G401.6 (cell line): ENCODE results near the gene ATP2B2.

Experiments used
- FAIRE-seq: peaks from 2 replicates; lab custom pipeline; 2012; peaks lifted over from hg19 to GRCh38; lab: Jason Lieb, UNC

Gene ATP2B2

DNA sequence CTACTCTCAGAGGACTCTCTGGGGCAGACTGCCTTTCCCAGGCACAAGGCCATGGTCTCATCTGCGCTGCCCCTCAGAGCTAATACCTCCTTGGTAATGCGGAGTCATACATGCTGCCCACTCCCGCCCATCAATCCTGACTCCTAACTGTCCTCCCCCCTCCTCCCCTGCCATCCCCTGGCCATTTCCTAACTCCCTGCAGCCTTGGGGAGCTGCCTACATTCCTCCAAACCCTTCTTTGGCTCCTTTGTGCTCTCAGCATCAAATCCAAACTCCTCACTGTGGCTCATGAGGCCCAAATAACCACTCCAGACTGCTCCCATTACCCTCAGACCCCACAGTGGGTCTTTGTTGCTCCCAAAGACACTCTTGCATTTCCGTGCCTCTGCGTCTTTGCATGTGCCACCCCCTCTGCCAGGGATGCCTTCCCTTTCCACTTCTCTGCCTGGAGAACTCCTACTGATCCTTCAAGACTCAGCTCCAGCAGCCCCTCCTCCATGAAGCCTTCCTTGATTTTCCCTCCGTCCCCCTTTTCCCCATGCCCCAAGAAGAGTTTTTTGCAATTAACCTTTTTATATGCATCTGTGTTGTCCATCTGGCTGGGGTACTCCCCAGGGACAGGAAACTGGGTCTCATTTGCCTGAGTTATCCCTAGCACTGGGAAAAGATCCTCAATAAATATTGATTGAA, 5.5 kb upstream of the ATP2B2 start:
- FAIRE-seq: no peak

- FAIRE-seq: no peak
Observed at GRCh38 chr3:10510086-10510742, 4.8 kb upstream of the ATP2B2 start.

DNA sequence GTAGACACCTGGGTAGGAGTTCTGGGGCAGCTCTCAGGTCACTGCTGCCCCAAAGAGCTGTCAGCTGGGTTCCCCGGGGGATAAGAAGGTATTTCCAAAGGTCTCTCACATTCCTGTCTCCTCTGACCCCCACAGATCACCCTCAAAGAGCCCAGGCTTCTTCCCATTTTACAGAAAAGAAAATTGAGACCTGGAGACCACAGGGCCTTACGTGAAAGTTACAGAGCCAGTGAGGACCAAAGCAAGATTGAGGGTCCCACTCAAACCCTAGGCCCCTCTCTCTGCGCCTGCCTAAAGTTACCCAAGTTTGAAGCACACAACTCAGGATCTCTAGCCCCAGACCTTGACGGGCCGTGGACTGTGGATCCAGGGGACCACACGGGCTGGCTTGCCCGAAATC, 3.9 kb upstream of the ATP2B2 start:
- no peak for FAIRE-seq

DNA sequence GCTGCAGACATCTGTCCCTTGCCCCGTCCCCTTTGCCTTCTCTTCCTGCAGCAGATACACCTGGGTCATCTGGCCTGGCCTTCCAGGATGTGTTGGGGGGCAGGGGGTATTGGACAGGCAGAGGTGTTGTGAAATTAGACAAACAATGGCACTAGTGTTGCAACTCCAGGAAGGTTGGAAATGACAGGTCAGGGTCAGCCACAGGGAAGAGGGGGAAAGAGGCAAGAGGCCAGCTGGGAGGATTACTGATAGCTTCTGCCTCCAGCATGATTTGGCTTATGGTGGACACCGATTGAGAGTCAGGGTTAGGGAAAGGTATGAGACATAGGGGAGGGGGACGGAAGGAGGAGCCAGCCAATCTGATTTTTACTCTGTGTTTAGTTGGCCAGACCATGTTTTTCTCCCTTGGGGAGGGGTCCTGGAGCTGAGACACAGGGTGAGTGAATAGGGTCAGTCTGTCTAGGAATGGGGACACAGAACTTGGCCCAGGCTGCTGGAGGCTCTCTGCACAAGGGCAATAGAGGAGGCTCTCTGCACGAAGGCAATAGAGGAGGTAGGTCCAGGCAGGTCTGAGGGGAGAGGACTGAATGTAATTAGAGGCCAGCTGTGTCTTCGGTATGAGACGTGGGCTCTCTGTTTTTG, 3.4 kb upstream of the ATP2B2 start:
- FAIRE-seq: no peak

GRCh38 chr3:10508235-10508618, 2.8 kb upstream of the ATP2B2 start:
- no peak for FAIRE-seq

DNA sequence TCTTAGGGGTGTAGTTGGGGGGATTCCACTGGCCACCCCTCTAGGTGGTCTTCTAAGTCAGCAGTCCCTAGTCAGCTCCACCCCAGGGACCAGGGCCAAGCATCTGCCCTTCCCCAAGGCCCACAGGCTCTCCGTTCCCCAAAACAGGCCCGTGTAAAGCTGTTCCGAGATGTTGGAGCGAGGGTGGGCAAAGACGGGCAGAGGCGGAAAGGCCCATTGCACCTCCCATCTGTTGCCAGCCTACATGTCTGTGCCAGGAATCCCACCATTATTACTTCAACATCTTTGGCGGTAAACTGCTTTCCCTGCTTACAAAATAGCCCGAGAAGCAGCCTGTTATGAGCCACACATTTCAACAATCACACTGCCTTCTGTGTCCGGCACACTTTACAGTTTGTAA, 1.9 kb upstream of the ATP2B2 start:
- FAIRE-seq: no peak

GRCh38 chr3:10506696-10507095, 1.3 kb upstream of the ATP2B2 start:
- no peak for FAIRE-seq

DNA sequence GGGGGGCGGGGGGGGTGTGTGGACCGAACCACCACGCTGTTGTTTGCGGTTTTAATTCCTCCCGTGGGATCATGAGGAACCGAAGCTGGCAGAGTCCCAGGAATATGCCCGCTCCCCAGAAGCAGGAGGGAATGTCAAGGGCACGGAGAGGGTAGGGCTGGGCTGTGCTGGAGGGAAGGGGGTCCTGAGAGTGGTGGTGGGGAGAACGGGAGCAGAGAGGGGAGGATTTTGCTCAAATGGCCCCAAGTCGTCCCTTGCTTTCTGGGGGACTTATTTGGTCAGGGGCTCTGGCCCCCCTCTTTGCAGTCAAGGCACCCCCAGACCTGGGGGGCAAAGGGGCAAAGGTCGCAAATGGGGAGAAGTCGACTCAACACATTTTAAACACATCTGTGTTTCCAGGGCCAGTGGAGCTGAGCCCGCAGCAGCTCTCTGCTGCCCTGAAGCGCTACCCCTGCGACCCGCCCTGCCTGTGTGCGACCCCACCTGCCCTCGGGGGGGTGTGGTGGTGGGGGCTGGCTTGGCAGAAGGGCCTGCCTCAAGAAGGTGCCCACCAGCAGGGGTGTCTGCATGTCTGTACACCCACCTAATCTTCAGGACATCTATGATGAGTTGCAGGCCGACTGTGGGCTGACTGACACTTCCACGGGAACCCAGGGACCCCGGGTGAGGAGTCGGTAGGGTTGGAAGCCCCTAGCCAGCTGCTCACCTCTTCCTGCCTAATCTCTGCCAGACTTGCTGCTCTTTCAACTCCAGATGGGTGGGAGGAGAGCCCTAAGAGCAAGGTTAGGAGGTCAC, 602 bp upstream of the ATP2B2 start:
- FAIRE-seq: no peak

GRCh38 chr3:10504171-10505049, 976 bp downstream of the ATP2B2 start:
- FAIRE-seq: no peak

- FAIRE-seq: no peak
Observed at GRCh38 chr3:10503217-10503796, 2.1 kb downstream of the ATP2B2 start.

- no peak for FAIRE-seq
Observed at GRCh38 chr3:10502185-10502880, 3.1 kb downstream of the ATP2B2 start.

- no peak for FAIRE-seq
Observed at GRCh38 chr3:10501664-10502052, 3.7 kb downstream of the ATP2B2 start.

DNA sequence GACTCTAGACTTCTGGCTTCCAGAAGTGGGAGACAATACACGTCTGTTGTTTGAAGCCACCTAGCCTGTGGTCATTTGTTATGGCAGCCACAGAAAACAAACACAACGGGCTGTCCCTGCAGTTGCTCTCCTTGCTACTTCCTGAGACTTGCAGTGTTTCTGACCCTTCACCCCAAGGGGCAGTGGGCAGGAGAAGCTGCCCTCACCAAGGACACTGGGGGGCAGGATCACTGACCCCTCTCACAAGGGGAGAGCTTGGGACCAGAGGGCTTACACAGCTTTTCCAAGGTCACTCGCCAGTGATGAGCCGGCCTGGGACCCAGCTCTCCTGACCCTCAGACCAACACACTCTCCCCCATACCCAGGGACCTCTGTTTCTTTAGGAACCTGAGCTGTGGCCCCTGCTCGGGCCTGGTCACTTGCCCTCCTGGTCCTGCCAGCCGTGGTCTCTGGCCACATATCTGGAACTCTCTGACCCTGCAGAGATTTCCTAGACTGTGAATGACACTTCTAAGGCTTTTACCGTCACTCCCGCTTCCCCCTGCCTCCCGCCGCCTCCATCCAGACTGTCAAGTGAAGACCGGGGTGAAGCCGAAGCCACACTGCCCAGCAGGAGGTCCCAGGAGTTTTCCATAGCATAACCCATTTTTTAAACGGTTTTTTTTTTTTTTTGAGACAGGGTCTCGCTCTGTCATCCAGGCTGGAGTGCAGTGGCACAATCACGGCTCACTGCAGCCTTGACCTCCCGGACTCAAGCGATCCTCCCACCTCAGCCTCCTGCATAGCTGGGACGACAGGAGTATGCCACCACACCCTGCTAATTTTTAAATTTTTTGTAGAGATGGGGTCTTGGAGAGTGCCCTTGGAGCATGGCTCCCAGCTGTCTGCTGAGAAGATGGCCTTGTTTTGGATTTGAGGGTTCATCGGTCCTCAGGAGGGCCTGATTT, 4.4 kb downstream of the ATP2B2 start:
- FAIRE-seq: no peak

GRCh38 chr3:10498271-10498670, 7.1 kb downstream of the ATP2B2 start:
- FAIRE-seq: no peak

DNA sequence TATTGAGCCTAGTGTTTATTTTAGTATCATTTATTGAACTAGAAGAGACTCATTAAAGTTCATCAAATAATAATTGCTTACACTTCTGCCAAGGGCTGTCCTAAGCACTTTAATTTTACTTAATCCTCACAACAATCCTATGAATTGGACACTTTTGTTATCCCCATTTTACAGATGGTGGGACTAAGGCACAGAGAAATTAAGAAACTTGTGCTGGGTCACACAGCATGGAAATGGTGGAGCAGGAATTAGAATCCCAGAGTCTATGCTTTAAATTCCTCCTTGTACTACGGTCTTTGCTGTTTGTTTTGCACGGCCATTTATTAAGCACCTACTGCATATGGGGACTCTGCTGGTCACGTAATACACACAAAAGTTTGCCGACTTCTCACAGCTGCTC, 7.9 kb downstream of the ATP2B2 start:
- FAIRE-seq: no peak

GRCh38 chr3:10496121-10496863, 9.1 kb downstream of the ATP2B2 start:
- no peak for FAIRE-seq

- no peak for FAIRE-seq
Observed at GRCh38 chr3:10495614-10496013, 9.8 kb downstream of the ATP2B2 start.

DNA sequence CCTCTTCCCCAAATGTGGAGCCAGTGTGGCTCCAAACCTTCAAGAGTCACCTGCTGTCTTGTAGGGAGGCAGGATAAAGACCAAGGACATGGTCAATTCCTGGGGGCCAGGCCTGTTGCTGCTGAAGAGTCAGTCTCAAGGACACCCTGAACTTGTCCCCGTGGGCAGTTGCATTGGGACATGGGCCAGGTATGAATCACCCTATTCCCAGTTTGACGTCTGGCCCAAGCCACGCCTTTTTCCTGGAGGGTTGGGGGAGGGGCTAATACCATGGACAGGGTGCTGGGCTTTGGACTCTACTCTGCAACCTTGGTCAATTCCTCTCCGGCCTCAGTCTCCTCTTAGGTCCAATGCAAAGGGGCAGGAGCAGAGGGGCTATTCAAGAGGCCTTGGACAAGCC, 10.4 kb downstream of the ATP2B2 start:
- FAIRE-seq: no peak

- no peak for FAIRE-seq
Observed at GRCh38 chr3:10494180-10494579, 11.2 kb downstream of the ATP2B2 start.
